Left lung (tissue), 10 donors: ENCODE measurements around the gene UNC45A. TPM values are rescaled to one million over a fixed set of nuclear protein-coding genes. Genes with fewer than 3 reads are reported as not detected.
"Not testable (repeated sequence)": the region's sequence is repeated elsewhere in the genome, so short reads cannot be mapped to it uniquely, and the experiment has no call there.

Source experiments
- ATAC-seq: fragments of 200-7000 bp; cut with Tn5 transposase; one replicate; pipeline ENCODE4 v1.9.1; 2020; ENCODE audit warnings: moderate library complexity
- DNase-seq, 4 donors: peaks; one replicate each; pipeline ENCODE4 v3.0.0-alpha.2; 2013 to 2020
- H3K27ac ChIP-seq, 2 donors: fragments of 200-600 bp; sonication (generic) in 1 of 2; one replicate each; pipeline versions ENCODE4 v1.5.0 to v1.8.0; 2020 to 2021
- H3K27me3 ChIP-seq, 2 donors: fragments of 200-600 bp; sonication (generic) in 1 of 2; one replicate each; pipeline versions ENCODE4 v1.5.0 to v1.8.0; 2020 to 2021
- H3K36me3 ChIP-seq, 2 donors: fragments of 200-600 bp; sonication (generic) in 1 of 2; one replicate each; pipeline versions ENCODE4 v1.5.0 to v1.8.0; 2020 to 2021
- H3K4me1 ChIP-seq, 2 donors: fragments of 200-600 bp; one replicate each; pipeline ENCODE4 v1.8.0; 2021
- H3K4me3 ChIP-seq, 2 donors: fragments of 200-600 bp; sonication (generic) in 1 of 2; one replicate each; pipeline versions ENCODE4 v1.5.0 to v1.8.0; 2020 to 2021; ENCODE audit warnings: mild to moderate bottlenecking in 1 of 2
- H3K9me3 ChIP-seq, 2 donors: fragments of 200-600 bp; sonication (generic) in 1 of 2; one replicate each; pipeline versions ENCODE4 v1.5.0 to v1.8.0; 2020 to 2021
- CTCF ChIP-seq, 2 donors: fragments of 200-600 bp; sonication (generic) in 1 of 2; IDR thresholded peaks; one replicate each; pipeline versions ENCODE4 v1.5.0 to v1.8.0; 2021; ENCODE audit warnings: antibody characterized with exemption in 2 of 2
- intact Hi-C, 2 donors: fragments of 100-400 bp; cut with DNase I; formaldehyde crosslinking; loops; one replicate each; pipeline versions ENCODE4 v1.11.2 to v1.14.2; 2022
- polyA plus RNA-seq, 6 donors: library from polyadenylated mRNA; unstranded; fragments of 120-200 nt; gene quantifications; one replicate each; pipeline ENCODE4 v1.2.1, GENCODE V29; 2013; ENCODE audit not compliant: insufficient read length in 6 of 6
- total RNA-seq, 2 donors: library from RNA; stranded (reverse); fragmentation: NEBNext Ultra II Directional; extraction: Animal tissue kit (Norgen Biotek cat#: 25700); gene quantifications; one replicate each; pipeline ENCODE4 v1.2.1, GENCODE V29; 2021
- donor health status: DM: no; HTN: yes; CAD: no.
- donor health status: DM: no; HTN: no; CAD: no.

UNC45A gene
- total and polyA plus RNA-seq, 8 donors = 62.3 to 80.4 (median 70.7) TPM

GRCh38 chr15:90916461-90916860 is 18.6 kb upstream of the UNC45A start:
- intact Hi-C loops = no loop called here
- Histone ChIP-seq H3K36me3 (peaks cover 0 to 100% of the 10 kb centered on the region in 2 donors), H3K4me3 (peak overlapping the region in 1 of 2 donors; percentile 38)

GRCh38 chr15:90917569-90917968 is 17.5 kb upstream of the UNC45A start:
- TF ChIP-seq CTCF (IDR thresholded peaks at IDR 0.05) = no peak
- H3K9me3 ChIP-seq = no peaks in the 10 kb centered on the region
- ATAC-seq (no peak), DNase-seq (no peak)
- no peaks in the 10 kb centered on the region for H3K27me3 ChIP-seq
- H3K36me3 ChIP-seq = peaks cover 0 to 100% of the 10 kb centered on the region in 2 donors
- H3K27ac ChIP-seq = no peak overlapping the region
- H3K4me3 ChIP-seq = no peak overlapping the region
- H3K4me1 ChIP-seq = peaks cover 0 to 40% of the 10 kb centered on the region in 2 donors
- intact Hi-C loops = no loop called here

More at GRCh38 chr15:90916461-90916860, 18.6 kb upstream of the UNC45A start:
- Histone ChIP-seq H3K27me3 (no peaks in the 10 kb centered on the region), H3K9me3 (no peaks in the 10 kb centered on the region), H3K27ac (peak overlapping the region in 1 of 2 donors; percentile 88), H3K4me1 (peaks cover 0 to 45% of the 10 kb centered on the region in 2 donors)
- DNase-seq (no peak), ATAC-seq (no peak)
- TF ChIP-seq CTCF (IDR thresholded peaks at IDR 0.05) = no peak

GRCh38 chr15:90918034-90918788 is 16.9 kb upstream of the UNC45A start:
- no peak for TF ChIP-seq CTCF (IDR thresholded peaks at IDR 0.05)
- peaks cover 0 to 94% of the 10 kb centered on the region in 2 donors for H3K36me3 ChIP-seq
- peaks cover 0 to 34% of the 10 kb centered on the region in 2 donors for H3K4me1 ChIP-seq
- H3K4me3 ChIP-seq = no peak overlapping the region
- intact Hi-C loops = no loop called here
- no peaks in the 10 kb centered on the region for H3K27me3 ChIP-seq
- no peak for ATAC-seq
- DNase-seq = no peak
- H3K9me3 ChIP-seq = no peaks in the 10 kb centered on the region
- H3K27ac ChIP-seq = no peak overlapping the region

- peaks cover 0 to 28% of the 10 kb centered on the region in 2 donors for H3K4me1 ChIP-seq
- no peak overlapping the region for H3K4me3 ChIP-seq
- intact Hi-C loops = no loop called here
- ATAC-seq (no peak), DNase-seq (no peak)
- TF ChIP-seq CTCF (IDR thresholded peaks at IDR 0.05) = no peak
- H3K27ac ChIP-seq = no peak overlapping the region
- H3K9me3 ChIP-seq = no peaks in the 10 kb centered on the region
- peaks cover 0 to 88% of the 10 kb centered on the region in 2 donors for H3K36me3 ChIP-seq
- no peaks in the 10 kb centered on the region for H3K27me3 ChIP-seq
These were observed 16.2 kb upstream of the UNC45A start for GRCh38 chr15:90918835-90919234.

GRCh38 chr15:90921887-90922286 is 13.2 kb upstream of the UNC45A start:
- Histone ChIP-seq H3K36me3 (peaks cover 0 to 58% of the 10 kb centered on the region in 2 donors), H3K4me1 (no peaks in the 10 kb centered on the region), H3K4me3 (no peak overlapping the region), H3K9me3 (no peaks in the 10 kb centered on the region), H3K27me3 (no peaks in the 10 kb centered on the region), H3K27ac (no peak overlapping the region)
- TF ChIP-seq CTCF (IDR thresholded peaks at IDR 0.05) = no peak
- intact Hi-C loops = no loop called here
- no peak for DNase-seq
- no peak for ATAC-seq

- H3K4me3 ChIP-seq, H3K9me3 ChIP-seq, H3K4me1 ChIP-seq, ATAC-seq, intact Hi-C loops, H3K27ac ChIP-seq, H3K27me3 ChIP-seq: not testable (repeated sequence)
- peaks cover 0 to 48% of the 10 kb centered on the region in 2 donors for H3K36me3 ChIP-seq
- peak in 1 of 4 donors; percentile 19 for DNase-seq
These were observed 12.3 kb upstream of the UNC45A start for GRCh38 chr15:90922712-90923322.
